Measurements from ENCODE around the gene CYP3A4.

CYP3A4 gene

DNA sequence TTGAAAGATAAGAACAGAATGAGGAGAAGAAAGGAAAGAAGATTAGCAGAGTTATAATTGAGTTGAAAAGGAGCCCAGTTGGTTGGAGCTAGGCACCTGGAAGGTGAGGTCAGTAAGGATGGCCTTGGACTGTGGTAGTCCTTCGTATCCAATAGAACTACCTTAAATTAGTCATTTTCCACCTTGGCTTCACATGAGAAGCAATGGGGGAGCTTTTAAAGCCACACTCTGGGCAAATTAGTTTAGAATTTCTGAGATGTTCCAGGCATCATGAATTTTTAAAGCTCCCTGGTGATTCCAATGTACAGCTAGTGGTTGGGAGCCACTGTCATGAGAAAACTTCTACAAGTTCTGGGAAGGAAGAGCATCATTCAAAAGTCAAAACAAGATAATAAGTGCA, 76.9 kb downstream of the CYP3A4 start:
- H3K79me2 ChIP-seq (ENCODE audit: control insufficient read depth, low read length): no peaks in the 10 kb centered on the region
- no peak overlapping the region for H3K4me3 ChIP-seq (ENCODE audit: low read length)
- H3K4me2 ChIP-seq (ENCODE audit: low read length): no peak overlapping the region
- no peaks in the 10 kb centered on the region for H3K9me3 ChIP-seq (ENCODE audit: control insufficient read depth, insufficient read depth, low read length)
- no peak for TF ChIP-seq EZH2phosphoT487 (IDR thresholded peaks at IDR 0.05; ENCODE audit: borderline replicate concordance, low read length)
- TF ChIP-seq, protein P1, sequence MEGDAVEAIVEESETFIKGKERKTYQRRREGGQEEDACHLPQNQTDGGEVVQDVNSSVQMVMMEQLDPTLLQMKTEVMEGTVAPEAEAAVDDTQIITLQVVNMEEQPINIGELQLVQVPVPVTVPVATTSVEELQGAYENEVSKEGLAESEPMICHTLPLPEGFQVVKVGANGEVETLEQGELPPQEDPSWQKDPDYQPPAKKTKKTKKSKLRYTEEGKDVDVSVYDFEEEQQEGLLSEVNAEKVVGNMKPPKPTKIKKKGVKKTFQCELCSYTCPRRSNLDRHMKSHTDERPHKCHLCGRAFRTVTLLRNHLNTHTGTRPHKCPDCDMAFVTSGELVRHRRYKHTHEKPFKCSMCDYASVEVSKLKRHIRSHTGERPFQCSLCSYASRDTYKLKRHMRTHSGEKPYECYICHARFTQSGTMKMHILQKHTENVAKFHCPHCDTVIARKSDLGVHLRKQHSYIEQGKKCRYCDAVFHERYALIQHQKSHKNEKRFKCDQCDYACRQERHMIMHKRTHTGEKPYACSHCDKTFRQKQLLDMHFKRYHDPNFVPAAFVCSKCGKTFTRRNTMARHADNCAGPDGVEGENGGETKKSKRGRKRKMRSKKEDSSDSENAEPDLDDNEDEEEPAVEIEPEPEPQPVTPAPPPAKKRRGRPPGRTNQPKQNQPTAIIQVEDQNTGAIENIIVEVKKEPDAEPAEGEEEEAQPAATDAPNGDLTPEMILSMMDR (IDR thresholded peaks at IDR 0.05; ENCODE audit: low read depth, low read length, poor library complexity, severe bottlenecking): no peak
- H3K4me1 ChIP-seq (ENCODE audit: control insufficient read depth, low read length): no peaks in the 10 kb centered on the region
- no peaks in the 10 kb centered on the region for H4K20me1 ChIP-seq (ENCODE audit: control insufficient read depth, insufficient read depth, low read depth, low read length)
- H3K27ac ChIP-seq (ENCODE audit: low read depth, low read length): no peak overlapping the region
- no peaks in the 10 kb centered on the region for H3K9me2 ChIP-seq (replicated peaks; ENCODE audit: control insufficient read depth, low read length)
- H3K27me3 ChIP-seq (ENCODE audit: control insufficient read depth, low read length): peaks cover 5% of the 10 kb centered on the region; the same call in 1 of the 2 replicates
- no peaks in the 10 kb centered on the region for H3F3A ChIP-seq (ENCODE audit: control insufficient read depth, insufficient read depth)
- H3K36me3 ChIP-seq (ENCODE audit: control insufficient read depth, low read length): no peaks in the 10 kb centered on the region
